ENCODE data around the gene RAP1B.

Gene RAP1B

GRCh38 chr12:68623984-68624383 is 13.3 kb downstream of the RAP1B start:
- no peak for DNase-seq (ENCODE audit: low spot score)
- TF ChIP-seq CTCF (IDR thresholded peaks at IDR 0.05; ENCODE audit: extremely low read depth, missing control alignments): no peak

GRCh38 chr12:68624933-68625332 is 14.2 kb downstream of the RAP1B start:
- no peak for TF ChIP-seq CTCF (IDR thresholded peaks at IDR 0.05; ENCODE audit: extremely low read depth, missing control alignments)

GRCh38 chr12:68627673-68628319 is 17.1 kb downstream of the RAP1B start:
- TF ChIP-seq CTCF (IDR thresholded peaks at IDR 0.05; ENCODE audit: extremely low read depth, missing control alignments): no peak
- DNase-seq (ENCODE audit: low spot score): no peak

More at GRCh38 chr12:68624933-68625332, 14.2 kb downstream of the RAP1B start:
- no peak for DNase-seq (ENCODE audit: low spot score)

GRCh38 chr12:68628698-68629097 is 18.0 kb downstream of the RAP1B start:
- no peak for DNase-seq (ENCODE audit: low spot score)
- TF ChIP-seq CTCF (IDR thresholded peaks at IDR 0.05; ENCODE audit: extremely low read depth, missing control alignments): no peak

- no peak for TF ChIP-seq CTCF (IDR thresholded peaks at IDR 0.05; ENCODE audit: extremely low read depth, missing control alignments)
- DNase-seq (ENCODE audit: low spot score): no peak
Measured at GRCh38 chr12:68630050-68630449, 19.4 kb downstream of the RAP1B start.

- no peak for TF ChIP-seq CTCF (IDR thresholded peaks at IDR 0.05; ENCODE audit: extremely low read depth, missing control alignments)
- DNase-seq (ENCODE audit: low spot score): no peak
Measured at GRCh38 chr12:68630598-68630997, 19.9 kb downstream of the RAP1B start.

GRCh38 chr12:68631227-68631626 is 20.5 kb downstream of the RAP1B start:
- no peak for DNase-seq (ENCODE audit: low spot score)
- TF ChIP-seq CTCF (IDR thresholded peaks at IDR 0.05; ENCODE audit: extremely low read depth, missing control alignments): no peak

Data from GM20000 (cell line).